Non-pigmented ciliary epithelial cell (primary cell): ENCODE data around the gene ABCG5.
A peak's percentile ranks its signal among the peaks of the same experiment; 100 is the strongest.

Experiments
- DNase-seq: peaks from one replicate; pipeline ENCODE4 v3.0.0-alpha.2; 2010; ENCODE audit warnings: low read depth

Gene ABCG5

DNA sequence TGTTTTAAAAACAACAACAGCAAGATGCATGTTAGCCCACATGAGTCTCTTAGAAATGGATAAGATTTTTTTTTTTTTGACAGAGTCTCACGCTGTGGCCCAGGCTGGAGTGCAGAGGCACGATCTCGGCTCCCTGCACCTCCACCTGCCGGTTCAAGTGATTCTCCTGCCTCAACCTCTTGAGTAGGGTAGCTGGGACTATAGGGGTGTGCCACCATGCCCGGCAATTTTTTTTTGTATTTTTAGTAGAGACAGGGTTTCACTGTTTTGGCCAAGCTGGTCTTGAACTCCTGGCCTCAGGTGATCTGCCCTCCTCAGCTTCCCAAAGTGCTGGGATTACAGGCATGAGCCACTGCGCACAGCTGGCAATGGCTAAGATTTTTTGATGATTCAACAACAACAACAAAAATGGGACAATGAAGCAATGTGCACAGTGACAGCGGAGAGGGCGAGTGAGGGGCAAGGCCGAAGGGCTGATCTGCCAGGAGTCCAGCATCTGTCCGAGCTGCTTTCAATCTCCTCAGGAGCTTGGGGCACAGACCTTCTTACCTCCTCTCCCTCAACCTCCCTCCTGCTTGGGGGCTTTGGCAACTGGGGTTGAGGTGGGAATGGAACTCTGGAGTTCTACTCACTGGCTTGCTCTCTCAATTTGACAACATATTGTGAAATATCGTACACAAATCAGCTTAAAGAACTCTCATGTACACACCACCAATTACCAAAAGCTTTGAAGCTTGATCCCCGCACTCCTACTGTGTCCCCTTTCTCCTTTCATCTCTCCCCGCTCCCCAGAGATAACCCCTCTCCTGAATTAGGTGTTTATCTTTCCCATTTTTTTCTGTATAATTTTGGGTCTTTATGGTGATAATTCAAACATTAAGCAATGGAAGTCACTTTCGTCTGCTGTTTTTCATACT lies 3.6 kb upstream of the ABCG5 start:
- no peak for DNase-seq

- DNase-seq: no peak
These were observed 2.3 kb upstream of the ABCG5 start for GRCh38 chr2:43840965-43841364.

DNA sequence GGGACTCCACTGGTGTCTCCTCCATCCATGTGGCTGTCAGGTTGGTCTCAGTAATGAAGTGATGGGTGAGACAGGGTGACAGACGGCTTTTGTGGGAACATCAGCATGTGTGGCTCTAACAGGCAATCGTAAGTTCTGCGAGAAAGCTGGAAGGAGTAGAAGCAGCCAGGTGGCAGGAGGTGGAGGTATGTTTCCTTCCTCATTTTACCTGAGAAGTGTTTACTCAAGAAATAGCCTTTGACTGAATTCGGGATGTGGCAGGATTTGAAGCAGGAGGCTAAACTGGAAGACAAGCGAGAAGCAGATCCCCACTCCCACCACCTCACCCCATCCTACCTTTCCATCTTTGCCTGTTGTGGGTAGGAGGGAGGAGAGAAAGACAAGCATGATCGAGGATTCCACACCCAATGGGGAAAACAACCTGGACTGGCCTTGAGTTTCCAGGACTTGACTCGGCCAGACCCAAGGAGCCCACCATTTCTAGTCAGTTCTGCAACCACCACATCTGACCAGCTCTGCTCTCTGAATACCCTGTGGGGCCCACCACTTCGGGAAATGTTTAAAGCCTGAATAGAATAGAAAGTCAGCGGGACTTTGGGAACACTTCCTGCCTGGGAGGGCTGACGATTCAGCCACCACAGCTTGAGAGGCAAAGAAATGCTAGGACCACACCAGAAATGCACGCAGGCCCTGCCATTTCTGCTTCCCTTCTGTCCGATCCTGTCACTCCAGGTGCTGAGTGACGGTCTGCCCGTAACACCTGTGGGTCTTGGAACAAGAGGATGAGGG lies 1.3 kb upstream of the ABCG5 start:
- no peak for DNase-seq

GRCh38 chr2:43837831-43838559 lies 644 bp downstream of the ABCG5 start:
- no peak for DNase-seq

DNA sequence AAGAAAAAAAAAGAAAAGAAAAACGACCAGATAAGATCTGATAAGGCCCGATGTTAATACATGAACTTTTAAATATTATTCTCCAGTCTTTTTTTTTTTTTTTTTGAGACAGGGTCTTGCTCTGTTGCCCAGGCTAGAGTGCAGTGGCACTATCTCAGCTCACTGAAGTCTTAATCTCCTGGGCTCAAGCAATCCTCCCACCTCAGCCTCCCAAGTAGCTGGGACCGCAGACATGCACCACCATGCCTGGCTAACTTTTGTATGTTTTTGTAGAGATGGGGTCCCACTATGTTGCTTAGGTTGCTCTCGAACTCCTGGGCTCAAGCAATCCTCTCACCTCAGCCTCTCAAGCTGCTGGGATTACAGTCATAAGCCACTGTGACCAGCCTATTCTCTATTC lies 1.6 kb downstream of the ABCG5 start:
- no peak for DNase-seq

DNA sequence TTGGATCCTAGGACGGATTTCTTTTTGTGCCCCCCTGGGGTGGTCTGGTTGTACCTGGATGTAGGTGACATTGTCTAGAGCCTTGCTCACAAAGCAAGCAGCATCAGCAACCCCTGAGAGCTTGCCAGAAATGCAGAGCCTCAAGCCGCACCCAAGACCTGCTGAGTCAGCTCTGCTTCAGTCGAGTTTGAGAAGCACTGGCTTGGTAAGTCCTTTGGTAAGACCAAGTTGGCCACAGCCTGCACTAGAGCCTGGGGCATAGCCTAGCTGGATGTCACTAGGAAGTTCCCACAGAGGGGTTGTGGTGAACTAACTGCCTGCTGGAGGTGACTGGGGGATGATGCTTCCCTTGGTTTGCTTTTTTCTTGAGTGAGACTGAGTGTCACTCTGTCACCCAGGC lies 6.2 kb downstream of the ABCG5 start:
- DNase-seq: no peak

DNA sequence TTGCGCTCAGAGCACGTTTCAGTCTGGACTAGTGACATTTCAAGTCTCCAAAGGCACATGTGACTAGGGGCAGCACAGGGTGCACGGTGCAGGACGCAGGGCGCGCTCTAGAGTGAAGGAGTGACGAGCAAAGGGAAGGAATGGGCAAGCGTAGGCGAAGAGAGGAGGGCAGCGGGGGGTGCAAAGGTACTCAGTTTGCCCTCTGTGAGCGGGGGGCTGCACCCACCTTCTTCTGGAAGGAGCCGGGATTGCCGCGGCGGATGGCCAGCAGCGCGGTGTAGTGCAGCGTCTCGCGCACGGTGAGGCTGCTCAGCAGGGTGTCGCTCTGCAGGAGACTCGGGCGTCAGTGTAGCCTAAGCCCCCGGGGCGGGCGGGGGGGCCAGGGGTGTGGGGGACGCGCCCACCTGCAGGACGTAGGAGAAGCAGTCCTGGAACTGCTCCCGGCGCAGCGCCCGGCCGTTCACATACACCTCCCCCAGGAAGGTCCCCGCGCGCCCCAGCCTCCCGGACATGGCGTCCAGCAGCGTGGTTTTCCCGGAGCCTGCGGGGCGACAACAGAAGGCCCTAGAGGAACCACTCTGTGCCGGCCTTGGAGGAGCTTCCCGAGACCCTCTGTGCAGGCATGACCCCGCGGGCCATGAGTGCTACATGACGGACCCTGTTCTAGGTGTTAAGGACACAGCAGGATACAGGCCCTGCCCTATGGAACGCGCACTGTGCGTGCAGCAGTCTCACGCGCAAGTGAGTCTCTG lies 6.9 kb downstream of the ABCG5 start:
- no peak for DNase-seq

GRCh38 chr2:43826305-43827250 lies 12.1 kb downstream of the ABCG5 start:
- DNase-seq: no peak

DNA sequence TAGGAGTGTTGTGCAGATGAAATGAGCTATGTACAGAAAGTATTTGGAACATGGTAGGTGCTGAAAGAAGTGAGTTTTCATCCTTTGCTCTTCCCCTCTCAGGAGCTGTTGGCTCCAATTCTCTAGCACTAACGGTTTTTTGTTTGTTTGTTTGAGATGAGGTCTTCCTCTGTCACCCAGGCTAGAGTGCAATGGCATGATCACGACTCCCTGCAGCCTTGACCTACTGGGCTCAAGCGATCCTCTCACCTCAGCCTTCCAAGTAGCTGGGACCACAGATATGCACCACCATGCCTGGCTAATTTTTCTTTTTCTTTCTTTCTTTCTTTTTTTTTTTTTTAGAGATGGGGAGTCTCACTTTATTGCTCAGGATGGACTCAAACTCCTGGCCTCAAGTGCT lies 12.8 kb downstream of the ABCG5 start:
- DNase-seq: no peak

DNA sequence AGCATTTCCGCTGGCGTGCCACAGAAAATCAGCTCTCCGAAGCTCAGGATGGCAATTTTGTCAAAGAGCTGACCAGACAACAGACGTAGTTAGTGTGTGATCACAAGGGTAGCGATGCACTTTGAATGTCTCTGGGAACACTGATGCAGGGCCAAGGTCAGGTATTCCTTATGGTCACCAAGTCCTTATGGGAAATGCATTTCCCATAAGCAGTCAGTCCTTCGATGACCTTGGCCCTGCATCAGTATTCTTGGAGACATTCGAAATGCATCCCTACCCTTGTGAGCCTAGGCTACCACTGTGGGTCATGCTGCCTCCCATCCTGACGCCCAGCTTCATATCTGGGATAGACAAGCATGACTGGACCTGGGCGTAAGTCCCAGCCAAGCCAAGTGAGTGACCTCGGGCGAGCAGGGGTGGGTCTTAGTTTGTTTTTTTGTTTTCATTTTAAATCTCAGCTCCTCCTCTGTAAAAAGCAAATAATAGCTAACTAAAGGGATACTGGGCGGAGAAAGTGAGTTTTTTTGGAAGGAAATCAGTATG lies 13.6 kb downstream of the ABCG5 start:
- DNase-seq: no peak

DNA sequence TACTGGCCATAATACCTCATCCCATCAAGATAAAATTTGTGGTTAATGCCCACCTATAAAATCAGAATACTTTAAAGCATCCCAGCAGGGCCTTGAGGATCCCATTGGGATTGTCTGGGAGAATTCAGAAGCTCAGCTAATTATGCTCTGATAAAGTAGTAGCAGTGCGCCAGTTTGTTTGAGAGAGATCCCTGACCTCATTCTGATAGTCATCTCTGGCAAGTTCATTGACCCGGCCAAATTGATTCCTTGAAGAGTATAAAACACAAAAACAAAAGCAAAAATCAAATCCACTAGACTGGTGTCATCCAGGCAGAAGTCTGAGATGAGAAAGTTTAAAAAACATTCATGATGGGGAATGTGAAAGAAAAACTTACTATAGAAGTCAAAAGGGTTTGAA lies 14.1 kb downstream of the ABCG5 start:
- DNase-seq: no peak

GRCh38 chr2:43823751-43824150 lies 14.9 kb downstream of the ABCG5 start:
- no peak for DNase-seq

GRCh38 chr2:43822839-43823238 lies 15.8 kb downstream of the ABCG5 start:
- no peak for DNase-seq

DNA sequence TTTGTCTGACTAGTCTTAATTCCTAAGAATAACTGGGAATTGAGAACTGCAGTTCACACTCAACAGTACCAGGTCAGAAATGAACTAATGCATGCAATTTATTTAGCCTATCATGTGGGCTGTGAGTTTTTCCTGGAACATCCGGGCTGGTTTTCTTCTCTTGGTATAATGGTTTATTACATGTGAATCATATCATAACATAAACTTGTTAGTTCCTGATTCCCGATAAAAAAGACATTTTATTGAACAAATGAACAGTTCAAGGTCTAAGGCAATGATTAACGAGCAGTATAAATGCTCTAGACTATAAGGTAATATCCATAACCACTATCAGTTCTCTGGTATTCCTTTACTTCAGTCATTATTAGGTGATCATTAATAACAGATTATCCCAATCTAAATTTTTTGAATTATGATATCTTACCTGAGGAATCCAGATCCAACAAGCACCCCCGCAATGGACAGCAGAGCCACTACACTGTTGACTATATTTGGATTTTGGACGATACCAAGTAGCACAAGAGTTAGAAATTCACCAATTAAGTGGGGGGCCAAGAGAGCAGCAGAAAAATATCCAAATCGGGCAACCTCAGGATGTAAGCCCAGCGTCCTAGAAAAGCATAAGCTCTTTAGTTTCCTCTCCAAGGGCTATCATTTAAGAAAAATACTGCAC lies 19.0 kb downstream of the ABCG5 start:
- no peak for DNase-seq

DNA sequence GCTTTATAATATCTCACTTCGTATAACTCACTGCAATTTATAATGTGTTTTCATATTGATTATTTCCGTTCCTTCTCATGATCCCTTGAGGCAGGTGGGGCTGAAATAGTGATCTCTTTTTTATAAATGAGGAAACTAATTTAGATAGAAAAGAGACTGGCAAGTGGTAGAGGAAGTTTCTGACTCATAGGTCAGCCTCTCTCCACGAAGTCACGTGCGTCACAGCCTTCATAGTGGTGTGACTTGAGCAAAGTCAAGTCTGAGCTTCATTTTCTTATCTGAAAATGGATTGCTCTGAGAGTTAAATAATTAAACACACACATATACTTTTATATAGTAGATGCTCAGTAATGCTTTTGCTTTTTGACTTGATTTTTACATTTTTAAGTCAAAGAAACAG lies 19.9 kb downstream of the ABCG5 start:
- peak; percentile 4 for DNase-seq

GRCh38 chr2:43814711-43815110 lies 23.9 kb downstream of the ABCG5 start:
- DNase-seq: no peak

- DNase-seq: no peak
These were observed 25.7 kb downstream of the ABCG5 start for GRCh38 chr2:43812947-43813346.

- no peak for DNase-seq
These were observed 26.6 kb downstream of the ABCG5 start for GRCh38 chr2:43812006-43812405.

GRCh38 chr2:43810888-43811287 lies 27.8 kb downstream of the ABCG5 start:
- no peak for DNase-seq

GRCh38 chr2:43810452-43810851 lies 28.2 kb downstream of the ABCG5 start:
- no peak for DNase-seq
